ENCODE results near the gene SV2C. TPM values are rescaled to one million over a fixed set of nuclear protein-coding genes. Genes with fewer than 3 reads are reported as not detected.

Gene SV2C
- total and polyA plus RNA-seq, 10 of the 15 experiments (the other 5 are each of a cell fraction or from before 2014, with no cell fraction given), result under 0.01 to 1.1 (median 0.63) TPM

GRCh38 chr5:76283670-76284069 is 200.5 kb downstream of the SV2C start (continued):
- no peak for TF ChIP-seq MYB (IDR thresholded peaks at IDR 0.05; ENCODE audit: borderline replicate concordance, low read depth, low read length)
- no peak for TF ChIP-seq EED (IDR thresholded peaks at IDR 0.05; ENCODE audit: low read depth)
- no peak for TF ChIP-seq FOXM1 (IDR thresholded peaks at IDR 0.05; ENCODE audit: low read depth, low read length)
- TF ChIP-seq SIX5 (IDR thresholded peaks at IDR 0.05; ENCODE audit: low read depth, low read length, severe bottlenecking), result no peak

- no TSS peak for BruUV-seq (replicated peaks)
- ChIA-PET CTCF (no interaction called here), SMC1A (ENCODE audit: uncharacterized antibody, unreplicated experiment) (no interaction called here), RAD21 (ENCODE audit: unreplicated experiment) (no interaction called here), POLR2A (interaction anchor here (0.5 kb wide), 1 partner anchor 438 kb away, joined by 5 read pairs; no protein-coding TSS in a partner anchor)
- Histone ChIP-seq H3K36me3 (ENCODE audit: control insufficient read depth in 2 of 2, insufficient read depth in 2 of 2, low read length in 1 of 2) (no peaks in the 10 kb centered on the region), H3K79me2 (ENCODE audit: control insufficient read depth, insufficient read depth, low read length) (no peaks in the 10 kb centered on the region), H3K27me3 (replicated peaks in 1 of 2; ENCODE audit: control insufficient read depth in 2 of 2, insufficient read depth in 2 of 2, low read length in 1 of 2) (no peaks in the 10 kb centered on the region), H4K20me1 (ENCODE audit: control insufficient read depth, insufficient read depth) (no peaks in the 10 kb centered on the region), H3K4me1 (ENCODE audit: control insufficient read depth, insufficient read depth, low read length) (peaks cover 10% of the 10 kb centered on the region; the same call in 1 of the 2 replicates), H3K9ac (ENCODE audit: control insufficient read depth, insufficient read depth, low read length) (no peak overlapping the region), H3K4me2 (ENCODE audit: control insufficient read depth, insufficient read depth) (no peak overlapping the region), H3K4me3 (no peak overlapping the region), H3K27ac (ENCODE audit: control insufficient read depth, insufficient read depth) (no peak overlapping the region), H2AFZ (ENCODE audit: control insufficient read depth, low read depth, low read length) (no peak overlapping the region), H3K9me3 (replicated peaks; ENCODE audit: control insufficient read depth, insufficient read depth, low read length) (no peaks in the 10 kb centered on the region)
- DNase-seq (ENCODE audit: low read depth, low spot score) (no peak), FAIRE-seq (no peak), ATAC-seq (no peak)
- in situ Hi-C loops (cut with MboI), result no loop called here
- 75% methylated on average over 6 of the region's 6 CpGs for WGBS (ENCODE audit: insufficient coverage, insufficient replicate concordance, low lambda C conversion rate, missing lambda C conversion rate)
- intact Hi-C loops (cut with micrococcal nuclease; ENCODE audit: unreplicated experiment), result no loop called here
- no peak for TF ChIP-seq KAT2A (conservative IDR thresholded peaks at IDR 0.05; ENCODE audit: control insufficient read depth, low read depth, low read length)
- TF ChIP-seq IRF3 (IDR thresholded peaks at IDR 0.05), result no peak
- no peak for TF ChIP-seq BHLHE40 (IDR thresholded peaks at IDR 0.05; ENCODE audit: borderline replicate concordance in 1 of 2, low read depth in 2 of 2, low read length in 1 of 2)
- no peak for TF ChIP-seq SREBF2 (IDR thresholded peaks at IDR 0.05; ENCODE audit: low read length)
These were observed 206.5 kb downstream of the SV2C start for GRCh38 chr5:76289692-76290091.
